Umbilical cord (tissue), 2 donors: ENCODE results near the gene TGM5. TPM values are rescaled to one million over a fixed set of nuclear protein-coding genes. Genes with fewer than 3 reads are reported as not detected.
A peak's percentile ranks its signal among the peaks of the same experiment; 100 is the strongest.
"Not testable (repeated sequence)": the region's sequence is repeated elsewhere in the genome, so short reads cannot be mapped to it uniquely, and the experiment has no call there.

Experiments
- DNase-seq: peaks from one replicate; pipeline ENCODE4 v3.0.0-alpha.2; 2015; ENCODE audit warnings: low spot score
- total RNA-seq: library from RNA; depleted of rRNA; stranded (reverse); fragments of >200 nt; gene quantifications from one replicate; pipeline ENCODE4 v1.2.3, GENCODE V29; 2014; ENCODE audit warnings: low replicate concordance; ENCODE audit not compliant: insufficient read depth

TGM5 gene
- total RNA-seq, 1 donor from 2014 or later: 13.7 TPM

DNA sequence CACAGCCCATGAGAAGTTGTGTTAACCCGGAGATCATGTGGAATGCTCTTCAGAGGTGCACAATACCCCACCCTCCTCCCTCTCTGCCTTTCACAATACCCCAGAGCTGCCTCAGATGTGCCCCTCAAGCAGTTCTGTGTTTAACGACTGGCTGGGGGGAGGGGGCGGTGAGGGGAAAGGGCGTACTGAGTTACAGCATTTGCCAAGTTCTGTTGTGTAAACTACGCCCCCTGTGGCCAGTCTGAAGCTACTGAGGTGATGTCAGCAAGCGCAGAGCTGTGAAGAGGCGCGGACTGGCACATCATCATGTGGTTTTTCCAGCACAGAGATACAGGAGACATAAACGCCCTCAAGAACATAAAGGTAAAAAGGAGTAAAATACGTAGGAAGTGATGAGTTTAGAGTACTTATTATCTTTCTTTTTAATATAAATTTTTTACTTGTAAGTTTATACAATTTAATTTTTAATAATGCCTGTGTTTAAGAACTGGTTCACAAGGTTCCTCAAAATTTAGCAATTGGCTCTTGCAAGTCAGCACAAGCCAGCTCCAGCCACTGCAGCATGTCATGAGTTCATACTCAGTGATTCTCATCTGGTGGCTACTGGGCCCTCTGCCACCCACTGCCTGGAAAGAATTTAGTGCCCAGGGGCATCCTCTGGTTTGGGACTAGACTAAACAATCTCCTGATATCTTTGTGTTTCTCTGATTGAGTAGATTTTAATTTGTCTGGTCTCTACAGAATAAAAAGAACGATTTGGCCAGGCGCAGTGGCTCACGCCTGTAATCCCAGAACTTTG is 47.6 kb downstream of the TGM5 start:
- no peak for DNase-seq

DNA sequence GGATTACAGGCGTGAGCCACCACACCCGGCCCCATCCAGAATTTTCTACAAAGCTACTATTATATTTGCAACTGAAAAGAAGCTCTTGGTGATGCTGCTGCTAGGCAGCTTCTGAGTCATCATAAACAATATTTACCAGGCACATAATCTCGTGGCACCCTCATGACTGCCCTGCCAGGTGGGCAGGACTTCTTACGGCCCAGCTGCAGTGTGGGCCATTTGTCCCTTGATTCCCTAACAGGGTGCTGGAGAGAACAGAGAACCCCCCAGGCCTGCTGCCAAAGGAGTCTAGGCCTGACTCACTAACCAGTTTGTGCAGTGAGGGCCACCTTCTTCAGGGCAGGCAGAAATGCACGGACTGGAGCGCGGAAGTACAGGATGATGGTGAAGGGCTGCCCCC is 50.8 kb downstream of the TGM5 start:
- DNase-seq: no peak

DNA sequence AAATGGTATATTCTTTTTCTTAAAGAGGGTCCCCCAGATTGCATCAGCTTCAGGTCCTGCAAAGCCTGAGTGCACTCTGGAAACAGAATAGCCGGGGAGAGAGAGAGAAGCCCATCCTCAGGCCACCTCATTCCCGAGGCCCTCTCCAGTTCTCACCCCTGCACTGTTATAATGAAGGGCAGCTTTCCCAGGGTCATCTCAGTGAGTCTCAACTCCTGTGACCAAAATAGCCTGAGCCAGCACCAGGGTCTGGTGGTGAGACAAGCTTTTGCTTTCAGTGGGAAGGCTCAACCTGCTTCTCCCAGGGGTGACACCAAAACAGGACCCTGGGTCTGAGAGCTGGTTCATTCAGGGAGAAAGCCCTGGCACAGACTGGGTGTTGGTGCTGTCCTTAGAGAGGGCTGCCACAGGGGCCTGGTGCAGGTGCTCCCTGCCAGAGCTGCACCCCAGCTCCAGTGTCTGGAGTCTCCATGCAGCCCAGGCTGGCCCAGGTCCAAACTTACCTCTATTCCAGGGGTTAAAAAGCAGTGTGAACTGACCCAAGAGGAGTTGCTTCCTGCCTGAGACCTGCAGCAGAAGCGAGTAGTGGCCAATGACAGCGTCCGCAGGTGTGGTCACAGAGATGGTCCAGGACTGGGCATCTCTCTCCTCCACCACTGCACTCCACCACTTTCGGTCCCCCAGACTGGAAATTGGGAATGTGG is 52.0 kb downstream of the TGM5 start:
- no peak for DNase-seq

DNA sequence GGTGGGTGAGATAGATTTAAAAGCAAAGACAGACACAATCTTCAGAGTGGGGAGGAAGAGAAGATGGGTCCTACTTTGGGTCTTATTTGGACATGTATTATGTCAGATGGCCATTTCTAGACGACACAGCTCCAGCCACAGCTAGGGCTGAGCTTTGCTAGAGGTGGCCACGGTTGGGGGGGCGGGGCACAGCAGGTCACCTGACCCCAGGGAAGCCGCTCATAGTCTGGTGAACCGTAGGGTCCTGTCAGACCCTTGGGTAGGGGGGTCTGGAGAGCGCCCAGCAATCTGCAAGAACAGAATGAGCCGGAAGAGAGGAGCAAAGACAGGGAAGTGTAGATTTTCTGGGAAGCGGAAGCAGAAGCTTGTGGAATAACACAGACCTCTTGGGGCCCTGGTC is 52.6 kb downstream of the TGM5 start:
- no peak for DNase-seq

DNA sequence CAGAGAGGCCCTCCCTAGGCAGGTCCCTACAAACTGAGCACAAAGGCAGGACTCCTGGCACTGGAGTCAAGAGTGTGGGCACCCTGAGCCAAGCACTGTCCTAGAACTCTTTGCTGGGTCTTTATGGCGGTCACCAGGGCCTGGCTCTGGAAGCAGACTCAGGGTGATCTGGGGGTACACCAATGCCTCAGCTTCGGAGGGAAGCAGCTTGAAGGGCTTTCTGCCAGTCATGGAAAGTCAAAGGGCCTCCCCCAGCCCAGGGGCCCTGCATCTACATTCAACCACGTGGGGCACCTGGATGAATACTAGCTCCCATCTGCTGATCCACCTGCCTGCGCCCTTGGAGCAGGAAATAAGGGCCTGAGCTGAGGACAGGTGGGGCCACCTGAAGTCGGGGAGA is 53.3 kb downstream of the TGM5 start:
- no peak for DNase-seq

DNA sequence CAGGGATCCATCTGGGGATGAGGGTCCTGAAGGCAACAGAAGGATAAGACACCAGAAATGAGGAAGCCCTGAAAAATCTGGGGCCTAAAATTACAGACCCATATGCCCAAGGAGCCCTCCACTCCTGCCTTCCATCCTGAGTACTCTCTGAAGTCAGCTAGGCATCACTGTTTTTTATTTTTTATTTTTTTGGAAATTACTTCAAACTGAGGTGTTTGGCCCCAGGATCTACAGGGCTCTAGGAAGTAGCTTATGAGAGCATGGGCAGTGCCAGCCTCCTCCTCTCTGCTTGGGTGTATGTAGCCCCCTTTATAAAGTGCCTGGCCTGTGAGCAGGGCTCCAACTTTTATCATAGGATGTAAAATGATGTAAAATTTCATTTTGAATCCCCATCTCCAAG is 53.8 kb downstream of the TGM5 start:
- no peak for DNase-seq

DNA sequence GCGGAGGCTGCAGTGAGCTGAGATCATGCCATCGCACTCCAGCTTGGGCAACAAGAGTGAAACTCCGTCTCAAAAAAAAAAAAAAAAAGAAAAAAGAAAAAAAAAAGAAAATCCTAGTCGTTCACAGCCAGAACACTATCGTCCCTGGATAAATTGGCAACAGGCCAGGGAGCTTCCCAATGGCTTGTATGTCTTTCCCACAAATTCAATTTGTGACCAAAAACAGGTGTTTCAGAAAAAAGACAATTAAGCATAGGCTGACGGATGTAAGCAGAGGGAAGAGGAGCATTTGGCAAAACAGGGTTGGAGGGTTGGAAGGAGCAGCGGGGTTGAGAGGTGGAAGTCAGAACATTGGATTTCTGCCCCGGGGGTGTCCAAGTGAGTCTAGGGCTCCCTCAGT is 54.4 kb downstream of the TGM5 start:
- DNase-seq: no peak

DNA sequence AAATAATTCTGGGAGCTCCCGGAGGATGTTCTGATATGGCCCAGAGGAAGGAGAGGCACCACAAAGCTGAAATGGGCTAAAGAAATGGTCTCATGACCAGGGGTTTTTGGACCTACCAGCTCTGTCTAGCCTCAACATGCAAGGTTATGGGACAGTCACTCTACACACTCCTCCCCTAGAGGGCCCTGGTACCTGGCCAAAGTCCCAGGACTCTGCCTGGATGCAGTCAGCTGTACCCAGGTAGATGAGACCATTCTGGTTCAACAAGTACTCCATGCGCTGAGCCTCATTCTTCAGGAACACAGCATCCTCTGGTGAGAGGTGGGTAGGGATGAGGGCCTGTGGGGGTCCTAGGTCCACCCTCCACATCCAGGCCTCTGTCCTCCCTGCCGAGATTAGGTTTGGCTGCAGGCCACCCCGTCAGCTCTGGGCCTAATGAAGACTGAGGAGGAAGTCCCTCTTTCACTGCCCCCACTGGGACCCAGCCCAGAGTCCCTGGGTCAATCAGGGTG is 55.4 kb downstream of the TGM5 start:
- no peak for DNase-seq

DNA sequence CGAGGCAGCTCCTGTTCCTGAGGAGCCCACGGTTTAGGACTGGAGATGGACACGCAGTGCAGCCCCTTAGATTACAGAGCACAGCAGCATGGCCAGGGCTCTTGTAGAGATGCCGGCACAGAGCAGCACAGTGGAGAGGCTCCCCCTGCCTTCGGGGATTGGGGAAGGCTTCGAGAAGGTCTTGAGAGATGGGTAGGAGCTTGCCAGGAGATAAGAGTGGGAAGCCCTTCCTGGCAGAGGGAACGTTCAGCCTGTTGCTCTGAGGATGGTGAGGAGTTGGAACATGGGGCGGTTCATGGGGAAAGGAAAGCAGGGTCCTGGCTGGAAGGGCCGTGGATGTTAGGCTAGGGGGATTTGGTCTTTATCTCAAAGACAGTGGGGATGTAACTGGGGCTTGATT is 55.9 kb downstream of the TGM5 start:
- no peak for DNase-seq

DNA sequence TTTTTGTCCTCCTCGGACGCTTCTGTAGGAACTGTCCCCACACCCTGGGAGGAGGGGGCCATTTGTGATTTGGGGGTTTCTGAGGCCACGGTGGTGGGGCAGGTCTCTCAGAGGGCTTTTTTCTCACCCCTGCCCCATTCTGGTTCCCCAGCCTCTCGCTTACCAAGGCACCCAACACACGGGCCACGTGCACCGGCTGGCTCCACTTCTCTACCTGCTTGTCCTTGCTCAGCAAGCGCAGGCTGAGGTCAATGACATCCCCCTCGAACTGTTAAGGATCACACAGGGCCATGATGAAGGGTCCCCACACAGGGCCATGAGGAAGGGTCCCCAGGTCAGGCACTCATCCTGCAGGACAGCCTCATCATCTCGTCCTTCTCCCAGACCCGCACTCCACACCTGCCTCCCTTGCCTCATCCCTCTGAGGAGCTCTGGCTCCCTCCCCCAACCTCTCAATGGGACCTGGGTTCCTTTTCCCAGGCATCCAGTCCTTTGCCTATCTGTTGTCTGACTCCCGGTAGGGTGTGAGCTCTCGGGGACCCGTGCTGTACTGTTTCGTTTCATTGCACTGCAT is 56.5 kb downstream of the TGM5 start:
- DNase-seq: no peak

DNA sequence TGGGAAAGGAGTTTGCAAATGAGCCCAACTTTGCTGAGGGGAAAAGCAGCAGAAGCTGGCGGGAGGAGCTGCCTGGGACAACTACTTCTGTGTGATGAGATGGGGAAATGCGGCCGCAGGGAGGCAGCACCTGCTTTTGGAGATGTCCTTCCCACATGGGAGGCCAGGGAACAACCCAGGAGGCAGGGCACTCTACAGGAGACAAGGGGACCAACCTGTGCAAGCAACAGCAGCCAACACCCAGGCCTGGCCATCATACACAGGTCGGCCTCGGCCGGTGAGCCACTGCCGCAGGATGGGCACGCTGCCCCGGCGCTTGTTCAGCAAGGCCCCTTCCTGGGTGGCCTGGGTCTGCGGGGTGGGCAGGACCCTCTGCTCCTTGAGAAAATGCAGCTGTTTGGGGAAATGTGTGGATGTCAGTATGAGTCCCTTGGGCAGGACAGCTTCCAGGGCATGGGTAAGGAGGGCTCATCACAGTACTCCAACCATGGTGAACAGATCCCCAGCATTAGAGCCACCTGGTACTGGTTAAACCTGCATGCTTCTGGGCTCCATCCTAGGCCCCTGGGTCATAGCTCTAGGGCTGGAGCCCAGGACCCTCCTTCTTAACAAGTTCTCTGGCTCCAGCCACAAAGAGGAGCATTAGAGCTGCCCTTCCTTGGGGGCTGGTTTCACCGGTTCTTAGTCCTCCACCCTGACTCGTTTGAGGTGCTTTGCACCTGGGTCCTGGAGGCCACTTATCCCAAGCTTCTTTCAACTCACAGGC is 57.5 kb downstream of the TGM5 start:
- no peak for DNase-seq

DNA sequence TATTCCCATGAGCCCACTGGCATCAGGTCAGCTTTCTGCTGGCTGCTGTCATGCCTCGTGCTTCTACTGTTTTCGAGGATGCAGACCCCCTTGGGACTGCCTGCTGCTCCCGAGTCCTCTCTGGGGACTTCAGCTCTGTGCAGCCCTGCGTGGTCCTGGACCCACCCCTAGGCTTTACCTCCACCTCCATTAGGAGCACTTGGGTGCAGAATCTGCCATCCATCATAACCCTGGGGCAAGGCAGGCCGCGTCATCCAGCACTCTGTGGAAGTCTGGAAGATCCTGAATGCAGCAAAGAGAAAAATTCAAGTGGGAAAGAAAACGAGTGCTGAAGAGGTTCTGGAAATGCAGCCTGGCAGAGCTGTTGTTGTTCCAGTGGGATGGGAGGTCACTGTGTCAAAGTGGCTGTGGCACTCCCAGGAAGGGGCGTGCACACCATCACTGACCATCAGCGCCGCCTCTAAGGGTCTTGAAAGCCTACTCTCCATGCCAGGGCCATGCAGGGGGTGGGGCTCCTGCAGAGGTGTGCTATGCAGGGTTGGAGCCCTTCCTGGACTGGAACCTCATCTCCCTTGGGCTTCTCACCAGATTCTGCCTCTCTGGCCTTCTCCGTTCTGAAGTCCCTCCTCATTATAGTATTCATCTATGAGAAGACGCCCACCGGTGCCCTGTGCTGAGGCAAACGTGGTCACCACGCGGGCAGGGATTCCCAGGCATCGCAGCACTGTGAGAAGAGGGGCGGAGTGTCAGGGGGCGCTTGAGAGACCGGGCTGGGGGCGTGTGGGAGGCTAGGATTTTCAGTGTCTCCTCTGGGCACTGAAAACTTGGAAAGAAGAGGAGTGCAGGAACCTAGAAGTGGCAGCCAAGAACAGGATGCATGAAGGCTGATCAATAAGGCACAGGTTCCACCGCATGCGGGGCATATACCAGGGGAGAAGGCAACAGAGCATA is 58.4 kb downstream of the TGM5 start:
- DNase-seq: no peak

DNA sequence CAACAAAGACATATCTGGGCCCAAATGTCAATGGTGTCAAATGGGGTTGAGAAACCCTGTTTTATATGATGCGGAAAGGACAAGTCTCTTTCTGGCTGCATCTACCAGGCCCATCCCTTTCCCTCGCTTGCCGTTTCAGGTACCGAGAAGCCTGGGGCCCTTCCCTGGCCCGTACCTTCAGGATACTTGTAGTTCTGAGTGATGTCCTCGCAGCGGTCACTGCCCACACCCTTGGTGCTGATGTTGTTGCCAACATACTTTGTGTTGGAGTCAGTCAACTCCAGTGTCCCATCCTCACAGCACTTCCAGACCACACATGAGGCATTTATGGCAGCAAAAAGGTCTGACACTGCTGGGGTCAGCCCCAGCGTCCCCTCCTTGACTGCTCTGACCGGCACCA is 59.7 kb downstream of the TGM5 start:
- no peak for DNase-seq

DNA sequence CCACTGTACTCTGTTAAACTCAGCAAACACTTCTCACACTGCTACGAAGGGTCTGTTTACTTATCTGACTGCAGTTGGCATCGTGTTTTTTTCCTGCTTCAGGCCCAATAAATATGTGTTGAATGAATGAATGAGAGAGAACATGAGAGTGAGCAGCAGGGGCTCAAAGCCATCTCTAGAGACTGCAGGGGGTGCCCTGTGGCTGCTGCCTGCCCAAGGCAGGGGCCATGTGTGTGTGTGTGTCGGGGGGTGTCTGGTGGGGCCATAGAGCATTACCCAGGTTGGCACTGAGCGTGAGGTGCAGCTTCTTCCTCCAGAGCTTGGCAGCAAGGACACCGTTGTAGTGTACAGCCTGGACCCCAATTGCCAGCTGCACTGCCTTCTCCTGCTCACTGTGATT is 60.7 kb downstream of the TGM5 start:
- no peak for DNase-seq

DNA sequence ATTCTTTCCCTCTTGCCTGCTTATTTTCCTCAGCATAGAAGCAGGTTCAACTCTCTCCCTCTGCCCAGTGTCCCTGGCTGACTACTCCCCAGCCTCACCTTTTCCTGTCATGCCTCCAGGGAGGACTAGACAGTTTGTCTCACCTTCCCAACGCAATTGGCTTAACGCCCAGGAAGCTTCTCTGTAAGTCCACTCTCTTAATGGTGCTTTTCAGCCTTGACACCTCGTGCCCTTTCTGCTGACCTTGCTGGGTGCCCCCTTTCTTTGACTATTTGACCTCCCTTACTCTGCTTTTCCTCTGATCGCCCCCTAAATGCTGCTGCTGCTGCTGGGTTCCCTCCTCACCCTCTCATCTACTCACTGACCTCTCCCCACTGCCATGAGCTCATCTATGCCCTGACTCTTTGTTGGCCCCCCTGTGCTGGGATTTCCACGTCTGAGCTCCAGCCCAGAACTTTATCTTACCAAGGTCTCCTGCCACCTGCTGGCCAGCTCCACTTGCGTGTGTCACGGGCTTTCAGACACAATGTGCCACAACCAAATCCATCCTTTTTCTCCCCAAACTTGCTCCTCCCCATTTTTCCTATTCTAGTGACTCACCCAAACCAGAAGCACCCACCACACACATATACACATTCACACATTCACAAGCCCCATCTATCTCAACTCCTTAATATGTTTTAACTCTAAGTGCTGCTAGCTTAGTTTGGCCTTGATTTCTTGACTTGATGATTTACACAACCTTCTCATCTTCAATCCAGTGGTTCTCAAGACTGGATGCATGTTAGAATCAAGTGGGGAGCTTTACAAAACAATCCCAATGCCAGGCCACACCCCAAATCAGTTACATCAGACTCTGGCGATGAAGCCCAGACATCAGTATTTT is 62.5 kb downstream of the TGM5 start:
- peak; percentile 40 for DNase-seq

DNA sequence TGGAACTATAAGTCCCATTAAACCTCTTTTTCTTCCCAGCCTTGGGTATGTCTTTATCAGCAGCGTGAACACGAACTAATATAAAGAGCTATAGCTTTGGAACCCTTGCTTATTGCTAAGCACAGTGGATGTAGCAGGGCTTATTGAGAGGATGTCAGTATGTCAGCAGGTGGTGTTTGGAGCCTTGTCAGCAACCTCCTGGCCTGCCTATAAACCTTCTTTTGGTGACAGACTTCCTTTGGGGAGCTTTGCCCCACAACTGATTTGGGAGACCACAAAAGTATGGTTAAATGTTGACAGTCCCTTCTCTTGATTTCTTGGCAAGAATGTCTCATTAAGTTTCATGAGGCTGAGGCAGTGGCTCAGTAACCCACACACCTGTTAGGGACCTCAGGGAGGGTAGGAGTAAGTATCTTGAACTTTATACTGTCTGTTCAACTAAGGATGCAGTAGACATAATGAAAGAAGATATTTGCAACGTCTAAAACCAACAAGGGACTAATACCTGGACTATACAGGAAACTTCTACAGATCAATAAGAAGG is 66.7 kb downstream of the TGM5 start:
- no peak for DNase-seq

DNA sequence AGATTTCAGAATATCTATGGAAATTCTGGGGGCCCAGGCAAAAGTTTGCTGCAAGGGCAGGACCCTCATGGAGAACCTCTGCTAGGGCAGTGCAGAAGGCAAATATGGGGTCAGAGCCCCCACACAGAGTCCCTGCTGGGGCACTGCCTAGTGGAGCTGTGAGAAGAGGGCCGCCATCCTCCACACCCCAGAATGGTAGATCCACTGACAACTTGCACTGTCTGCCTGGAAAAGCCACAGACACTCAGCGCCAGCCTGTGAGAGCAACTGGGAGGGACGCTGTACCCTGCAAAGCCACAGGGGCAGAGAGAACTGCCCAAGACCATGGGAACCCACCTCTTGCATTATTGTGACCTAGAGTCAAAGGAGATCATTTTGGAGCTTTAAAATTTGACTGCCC is 67.7 kb downstream of the TGM5 start:
- DNase-seq: no peak

DNA sequence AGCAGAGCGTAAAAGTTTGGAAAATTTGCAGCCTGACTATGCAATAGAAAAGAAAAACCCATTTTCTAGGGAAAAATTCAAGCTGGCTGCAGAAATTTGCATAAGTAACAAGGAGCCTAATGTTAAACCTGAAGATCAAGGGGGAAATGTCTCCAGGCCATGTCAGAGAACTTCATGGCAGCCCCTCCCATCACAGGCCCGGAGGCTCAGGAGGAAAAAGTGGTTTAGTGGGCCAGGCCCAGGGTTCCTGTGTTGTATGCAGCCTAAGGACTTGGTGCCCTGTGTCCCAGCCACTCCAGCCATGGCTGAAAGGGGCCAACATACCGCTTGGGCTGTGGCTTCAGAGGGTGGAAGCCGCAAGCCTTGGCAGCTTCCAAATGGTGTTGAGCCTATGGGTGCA is 68.2 kb downstream of the TGM5 start:
- DNase-seq: not testable (repeated sequence)

DNA sequence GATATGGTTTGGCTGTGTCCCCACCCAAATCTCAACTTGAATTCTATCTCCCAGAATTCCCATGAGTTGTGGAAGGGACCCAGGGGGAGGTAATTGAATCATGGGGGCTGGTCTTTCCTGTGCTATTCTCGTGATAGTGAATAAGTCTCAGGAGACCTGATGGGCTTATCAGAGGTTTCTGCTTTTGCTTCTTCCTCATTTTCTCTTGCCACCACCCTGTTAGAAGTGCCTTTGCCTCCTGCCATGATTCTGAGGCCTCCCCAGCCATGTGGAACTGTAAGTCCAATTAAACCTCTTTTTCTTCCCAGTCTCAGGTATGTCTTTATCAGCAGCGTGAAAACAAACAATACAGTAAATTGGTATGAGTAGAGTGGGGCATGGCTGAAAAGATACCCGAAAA is 69.0 kb downstream of the TGM5 start:
- DNase-seq: not testable (repeated sequence)
